ENCODE data around the gene ZBTB45. TPM values are rescaled to one million over a fixed set of nuclear protein-coding genes. Genes with fewer than 3 reads are reported as not detected.
"Not testable (repeated sequence)": the region's sequence is repeated elsewhere in the genome, so short reads cannot be mapped to it uniquely, and the experiment has no call there.

The ZBTB45 gene
- total and polyA plus RNA-seq, 2 experiments from 2014 or later = 26.3 to 29.4 TPM

DNA sequence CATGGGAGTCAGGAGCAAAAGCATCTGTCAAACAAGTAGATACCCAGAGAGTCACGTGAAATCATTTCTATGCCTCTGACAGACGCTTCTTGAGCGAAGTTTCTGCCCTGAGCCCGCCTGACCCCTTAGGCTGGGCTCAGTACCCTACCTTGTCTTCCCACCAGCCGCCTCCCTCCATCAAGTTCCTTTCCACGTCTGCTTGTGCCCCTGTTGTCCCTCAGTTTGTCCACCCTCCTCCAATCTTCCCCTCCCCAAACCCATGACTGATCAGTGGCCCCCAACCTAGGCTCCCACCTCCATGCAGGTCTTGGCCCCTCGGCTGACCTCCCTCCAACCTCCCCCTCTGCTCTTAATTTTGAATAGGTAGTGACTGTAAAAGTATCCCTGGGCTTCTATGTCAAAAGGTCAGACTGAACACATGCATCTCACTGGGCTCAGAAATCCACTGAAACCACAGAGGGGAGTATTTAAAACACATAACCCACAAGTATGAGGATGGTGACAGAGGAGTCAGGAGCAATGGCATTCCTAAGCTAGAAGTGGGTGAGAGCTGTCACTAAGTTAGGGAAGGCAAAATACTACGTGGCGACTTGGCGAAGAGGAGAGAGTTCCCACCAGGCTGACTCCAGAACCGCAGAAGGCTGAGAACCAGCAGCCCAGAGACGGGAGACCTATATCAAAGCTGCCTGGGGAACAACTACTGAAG lies 45.2 kb downstream of the ZBTB45 start:
- Histone ChIP-seq H3K9me3 (ENCODE audit: low read depth) (no peaks in the 10 kb centered on the region), H3K27ac (peak overlapping the region; percentile 89), H3K4me3 (no peak overlapping the region), H3K36me3 (peaks cover 12% of the 10 kb centered on the region), H3K27me3 (no peaks in the 10 kb centered on the region), H3K4me1 (ENCODE audit: low read depth) (peaks cover 10% of the 10 kb centered on the region)
- peak in 1 of 2 donors; percentile 39 for DNase-seq (ENCODE audit: low read depth in 1 of 2, low spot score in 1 of 2)
- TF ChIP-seq CTCF (IDR thresholded peaks at IDR 0.05; ENCODE audit: low read depth, low read length) = no peak

DNA sequence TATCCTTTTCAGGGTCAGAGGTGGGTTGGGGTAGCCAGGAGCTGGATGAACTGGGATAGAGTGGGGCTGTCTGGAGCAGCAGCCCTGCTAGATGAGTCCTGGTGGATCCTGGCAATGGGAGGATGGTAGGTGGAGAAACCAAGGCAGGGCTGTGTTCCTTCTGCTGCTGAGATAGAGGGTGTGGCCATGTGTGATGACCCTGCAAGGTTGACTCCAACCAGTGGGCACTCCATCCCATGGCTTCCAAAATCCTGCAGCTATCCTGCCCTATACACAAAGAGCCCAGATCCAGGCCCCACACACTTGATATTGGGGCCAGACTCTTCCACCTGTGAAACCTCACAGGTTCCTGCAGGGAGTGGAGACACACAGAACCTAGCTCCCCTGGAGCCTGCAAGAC lies 45.8 kb downstream of the ZBTB45 start:
- no peak overlapping the region for H3K27ac ChIP-seq
- no peak for DNase-seq (ENCODE audit: low read depth in 1 of 2, low spot score in 1 of 2)
- H3K9me3 ChIP-seq (ENCODE audit: low read depth) = no peaks in the 10 kb centered on the region
- H3K4me1 ChIP-seq (ENCODE audit: low read depth) = peaks cover 10% of the 10 kb centered on the region
- H3K4me3 ChIP-seq = no peak overlapping the region
- peaks cover 12% of the 10 kb centered on the region for H3K36me3 ChIP-seq
- H3K27me3 ChIP-seq = no peaks in the 10 kb centered on the region
- no peak for TF ChIP-seq CTCF (IDR thresholded peaks at IDR 0.05; ENCODE audit: low read depth, low read length)

GRCh38 chr19:58471736-58472135 lies 47.9 kb downstream of the ZBTB45 start:
- H3K36me3 ChIP-seq = peaks cover 12% of the 10 kb centered on the region
- TF ChIP-seq CTCF (IDR thresholded peaks at IDR 0.05; ENCODE audit: low read depth, low read length) = no peak
- DNase-seq (ENCODE audit: low read depth in 1 of 2, low spot score in 1 of 2) = no peak

DNA sequence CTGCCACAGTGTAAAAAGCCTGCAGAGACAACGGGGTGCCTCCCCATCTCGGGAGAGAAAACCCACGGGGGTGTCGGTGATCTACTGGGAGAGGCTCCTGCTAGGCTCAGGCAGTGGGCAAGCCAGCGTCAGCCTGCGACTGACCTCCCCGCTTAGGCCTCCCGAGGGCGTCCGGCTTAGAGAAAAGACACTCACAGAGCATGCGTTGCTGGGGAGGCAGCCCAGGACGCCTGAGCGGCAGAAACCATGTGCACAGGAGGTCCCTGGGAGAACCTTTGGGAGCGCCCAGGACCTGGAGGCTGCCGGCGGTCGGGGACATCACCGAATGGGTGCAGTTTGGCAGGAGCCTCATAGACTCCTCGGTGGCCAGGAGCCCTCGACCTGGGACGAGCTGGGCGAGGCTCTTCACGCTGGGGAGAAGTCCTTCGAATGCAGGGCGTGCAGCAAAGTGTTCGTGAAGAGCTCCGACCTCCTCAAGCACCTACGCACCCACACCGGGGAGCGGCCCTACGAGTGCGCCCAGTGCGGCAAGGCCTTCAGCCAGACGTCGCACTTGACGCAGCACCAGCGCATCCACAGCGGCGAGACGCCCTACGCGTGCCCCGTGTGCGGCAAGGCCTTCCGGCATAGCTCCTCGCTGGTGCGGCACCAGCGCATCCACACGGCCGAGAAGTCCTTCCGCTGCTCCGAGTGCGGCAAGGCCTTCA lies 48.6 kb downstream of the ZBTB45 start:
- not testable (repeated sequence) for H3K27me3 ChIP-seq; H3K4me3 ChIP-seq; H3K4me1 ChIP-seq (ENCODE audit: low read depth); DNase-seq (ENCODE audit: low read depth in 1 of 2, low spot score in 1 of 2); H3K9me3 ChIP-seq (ENCODE audit: low read depth); H3K27ac ChIP-seq
- peaks cover 12% of the 10 kb centered on the region for H3K36me3 ChIP-seq

More at GRCh38 chr19:58471736-58472135, 47.9 kb downstream of the ZBTB45 start:
- Histone ChIP-seq H3K9me3 (ENCODE audit: low read depth) (no peaks in the 10 kb centered on the region), H3K4me1 (ENCODE audit: low read depth) (peaks cover 3% of the 10 kb centered on the region), H3K27ac (no peak overlapping the region), H3K4me3 (no peak overlapping the region), H3K27me3 (no peaks in the 10 kb centered on the region)

DNA sequence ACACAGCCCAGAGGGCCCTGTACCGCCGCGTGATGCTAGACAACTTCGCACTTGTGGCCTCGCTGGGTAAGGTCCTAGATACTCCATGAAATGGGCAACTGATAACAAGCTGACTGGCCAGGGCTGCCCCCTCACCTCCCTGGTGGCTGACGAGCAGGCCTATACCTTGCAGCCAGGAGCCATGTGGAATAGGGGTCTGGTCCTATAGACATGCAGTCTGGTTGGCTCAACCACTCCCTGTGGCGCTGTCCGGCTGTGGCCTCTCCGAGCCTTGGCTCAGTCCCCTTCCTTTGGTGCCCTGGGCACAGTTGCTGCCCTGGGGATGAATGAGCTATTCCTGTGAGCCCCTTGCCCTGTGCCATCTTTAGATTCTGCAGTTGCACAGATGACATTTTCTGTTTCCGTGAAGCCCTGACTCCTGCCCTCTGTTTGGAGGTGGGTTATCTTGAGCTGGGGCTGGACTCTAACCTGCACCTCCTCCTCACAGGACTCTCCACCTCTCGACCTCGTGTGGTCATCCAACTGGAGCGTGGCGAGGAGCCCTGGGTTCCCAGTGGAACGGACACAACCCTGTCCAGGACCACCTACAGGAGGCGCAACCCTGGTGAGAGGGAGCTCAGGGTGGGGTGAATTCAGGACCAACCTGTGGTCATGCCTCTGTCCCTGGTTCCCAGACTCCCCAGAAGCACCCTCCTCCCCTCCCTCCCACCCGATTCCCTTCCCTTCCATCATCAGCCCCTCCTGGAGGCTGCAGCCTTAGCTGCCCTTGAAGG lies 50.2 kb downstream of the ZBTB45 start:
- Histone ChIP-seq H3K27ac (no peak overlapping the region), H3K36me3 (peaks cover 12% of the 10 kb centered on the region), H3K9me3 (ENCODE audit: low read depth) (no peaks in the 10 kb centered on the region), H3K27me3 (no peaks in the 10 kb centered on the region), H3K4me3 (no peak overlapping the region), H3K4me1 (ENCODE audit: low read depth) (no peaks in the 10 kb centered on the region)
- TF ChIP-seq CTCF (IDR thresholded peaks at IDR 0.05; ENCODE audit: low read depth, low read length) = no peak
- no peak for DNase-seq (ENCODE audit: low read depth in 1 of 2, low spot score in 1 of 2)

Measured in cardiac muscle cell (in vitro differentiated cells and primary cell).